Pons (tissue), 1 donor: ENCODE results near the gene SBK1.
"Not testable (repeated sequence)": the region's sequence is repeated elsewhere in the genome, so short reads cannot be mapped to it uniquely, and the experiment has no call there.

Source experiments
- DNase-seq: peaks from one replicate; pipeline ENCODE4 v3.0.0-alpha.2; 2016; ENCODE audit warnings: low spot score

The SBK1 gene

GRCh38 chr16:28308794-28309584 lies 16.7 kb downstream of the SBK1 start:
- no peak for DNase-seq

GRCh38 chr16:28309811-28310311 lies 17.5 kb downstream of the SBK1 start:
- DNase-seq = no peak

GRCh38 chr16:28310796-28311195 lies 18.5 kb downstream of the SBK1 start:
- no peak for DNase-seq

- no peak for DNase-seq
Measured at GRCh38 chr16:28311413-28311812, 19.1 kb downstream of the SBK1 start.

- DNase-seq = no peak
Measured at GRCh38 chr16:28311913-28312312, 19.6 kb downstream of the SBK1 start.

- DNase-seq = no peak
Measured at GRCh38 chr16:28312327-28312726, 20.0 kb downstream of the SBK1 start.

- no peak for DNase-seq
Measured at GRCh38 chr16:28313587-28313986, 21.3 kb downstream of the SBK1 start.

- no peak for DNase-seq
Measured at GRCh38 chr16:28316054-28316453, 23.7 kb downstream of the SBK1 start.

- DNase-seq = peak; percentile 29
Measured at GRCh38 chr16:28317040-28317880, 24.9 kb downstream of the SBK1 start.

- DNase-seq = no peak
Measured at GRCh38 chr16:28318042-28318744, 25.9 kb downstream of the SBK1 start.

- DNase-seq = no peak
Measured at GRCh38 chr16:28319476-28320022, 27.2 kb downstream of the SBK1 start.

- no peak for DNase-seq
Measured at GRCh38 chr16:28320023-28320561, 27.8 kb downstream of the SBK1 start.

- DNase-seq = no peak
Measured at GRCh38 chr16:28320741-28321140, 28.4 kb downstream of the SBK1 start.

- no peak for DNase-seq
Measured at GRCh38 chr16:28321700-28322411, 29.5 kb downstream of the SBK1 start.

GRCh38 chr16:28324235-28324886 lies 32.0 kb downstream of the SBK1 start:
- no peak for DNase-seq

GRCh38 chr16:28324887-28325279 lies 32.6 kb downstream of the SBK1 start:
- no peak for DNase-seq

- peak; percentile 33 for DNase-seq
Measured at GRCh38 chr16:28326881-28327610, 34.7 kb downstream of the SBK1 start.

- DNase-seq = peak; percentile 28
Measured at GRCh38 chr16:28330232-28330631, 37.9 kb downstream of the SBK1 start.

- not testable (repeated sequence) for DNase-seq
Measured at GRCh38 chr16:28330981-28331380, 38.7 kb downstream of the SBK1 start.

- DNase-seq = not testable (repeated sequence)
Measured at GRCh38 chr16:28332632-28333031, 40.3 kb downstream of the SBK1 start.
